Bone marrow (tissue), 2 donors: ENCODE data around the gene CLNK.

Experiments
- DNase-seq, 2 donors: peaks; one replicate each; lab custom pipeline; 2025; lab: John Stamatoyannopoulos, UW

CLNK gene

DNA sequence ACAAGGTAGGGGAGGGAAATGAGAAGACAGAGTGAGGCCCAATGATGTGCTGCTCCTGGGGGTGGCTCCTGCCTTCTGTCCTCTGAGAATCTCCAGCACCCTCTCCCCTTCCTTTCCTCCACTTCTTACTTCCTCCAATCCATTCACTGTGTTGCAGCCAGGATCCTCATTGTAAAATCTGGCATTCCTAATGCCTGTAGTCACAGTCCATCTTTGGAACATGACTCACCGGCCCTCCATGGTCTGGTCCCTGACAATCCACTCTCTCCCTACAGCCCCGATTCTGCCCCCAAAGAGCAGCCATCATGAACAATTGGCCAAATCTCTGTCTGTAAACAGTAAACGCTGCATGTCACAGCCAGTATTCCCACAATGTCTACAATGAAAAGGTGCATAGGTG lies 72.9 kb downstream of the CLNK start:
- no peak for DNase-seq

DNA sequence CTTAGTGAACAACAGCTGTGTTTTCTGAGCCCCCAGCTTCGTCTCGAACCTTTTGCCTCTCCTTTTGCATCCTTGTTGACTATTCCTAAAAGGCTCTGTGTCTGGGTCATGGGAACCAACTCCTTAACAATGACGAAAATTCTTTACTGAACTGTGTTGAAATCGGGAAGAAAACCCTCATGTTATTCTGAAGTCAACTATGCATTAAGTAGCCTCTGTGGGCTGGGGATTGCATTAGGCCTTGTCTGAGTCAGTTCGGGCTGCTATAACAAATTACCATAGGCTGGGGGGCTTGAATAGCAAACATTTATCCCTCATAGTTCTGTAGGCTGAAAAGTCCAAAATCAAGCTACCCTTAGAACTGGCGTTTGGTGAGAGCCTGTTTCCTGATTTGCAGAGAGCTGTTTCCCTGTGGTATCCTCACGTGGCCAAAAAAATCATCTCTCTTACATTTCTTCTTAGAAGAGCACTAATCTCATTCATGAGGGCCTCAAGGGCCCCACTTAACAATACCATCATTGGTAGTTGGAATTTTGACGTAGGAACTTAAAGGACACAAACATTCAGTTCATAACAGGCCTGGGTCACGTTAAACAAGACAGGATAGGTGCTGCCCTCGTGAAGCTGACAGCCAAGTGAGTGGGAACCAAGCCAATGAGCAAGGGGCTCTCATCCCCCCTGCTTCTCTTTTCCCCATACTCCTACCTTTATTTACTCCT lies 75.9 kb downstream of the CLNK start:
- DNase-seq = no peak

DNA sequence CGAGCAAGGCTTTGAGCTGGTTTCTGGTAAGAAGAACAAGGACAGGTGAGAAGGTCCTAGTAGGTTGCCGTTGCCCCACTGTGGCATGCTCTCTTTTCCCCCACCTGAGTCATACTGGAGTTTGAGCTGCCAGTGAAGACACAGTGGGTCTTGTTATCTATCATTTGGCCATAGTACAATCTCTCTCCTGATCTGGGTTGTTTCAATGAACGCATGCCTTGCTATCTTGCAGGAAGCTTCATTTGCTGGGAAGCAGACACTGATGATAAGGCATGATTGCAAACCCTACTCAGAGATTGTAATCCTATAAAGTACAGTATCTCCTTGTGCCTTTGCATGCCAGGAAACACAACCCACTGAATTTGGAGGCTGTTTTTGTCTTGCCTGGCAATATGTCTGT lies 77.4 kb downstream of the CLNK start:
- DNase-seq = no peak

DNA sequence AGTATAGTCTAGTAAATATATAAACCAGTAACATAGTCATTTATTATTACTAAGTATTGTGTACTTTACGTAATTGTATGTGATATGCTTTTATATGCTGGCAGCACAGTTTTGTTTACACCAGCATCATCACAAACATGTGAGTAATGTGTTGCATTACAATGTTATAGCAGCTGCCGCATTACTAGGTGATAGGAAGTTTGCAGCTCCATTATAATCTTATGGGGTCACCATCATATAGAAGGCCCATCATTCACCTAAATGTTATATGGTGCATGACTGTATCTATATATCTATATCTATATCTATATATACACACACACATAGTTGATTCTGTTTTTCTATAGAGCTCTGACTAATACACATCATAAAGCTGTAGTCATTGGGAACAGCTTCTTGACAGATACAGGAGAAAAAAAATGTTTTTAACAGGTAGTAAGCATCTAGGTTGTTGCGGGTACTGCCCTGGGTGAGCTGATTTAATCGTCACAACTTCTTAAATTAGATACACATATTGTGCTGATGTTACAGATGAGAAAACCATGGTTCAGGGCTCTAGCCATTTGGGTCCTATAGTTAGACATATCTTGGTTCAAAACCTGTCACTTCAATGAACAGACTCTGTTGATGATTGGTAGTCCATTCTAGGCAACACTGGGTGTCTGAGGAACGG lies 77.9 kb downstream of the CLNK start:
- no peak for DNase-seq

DNA sequence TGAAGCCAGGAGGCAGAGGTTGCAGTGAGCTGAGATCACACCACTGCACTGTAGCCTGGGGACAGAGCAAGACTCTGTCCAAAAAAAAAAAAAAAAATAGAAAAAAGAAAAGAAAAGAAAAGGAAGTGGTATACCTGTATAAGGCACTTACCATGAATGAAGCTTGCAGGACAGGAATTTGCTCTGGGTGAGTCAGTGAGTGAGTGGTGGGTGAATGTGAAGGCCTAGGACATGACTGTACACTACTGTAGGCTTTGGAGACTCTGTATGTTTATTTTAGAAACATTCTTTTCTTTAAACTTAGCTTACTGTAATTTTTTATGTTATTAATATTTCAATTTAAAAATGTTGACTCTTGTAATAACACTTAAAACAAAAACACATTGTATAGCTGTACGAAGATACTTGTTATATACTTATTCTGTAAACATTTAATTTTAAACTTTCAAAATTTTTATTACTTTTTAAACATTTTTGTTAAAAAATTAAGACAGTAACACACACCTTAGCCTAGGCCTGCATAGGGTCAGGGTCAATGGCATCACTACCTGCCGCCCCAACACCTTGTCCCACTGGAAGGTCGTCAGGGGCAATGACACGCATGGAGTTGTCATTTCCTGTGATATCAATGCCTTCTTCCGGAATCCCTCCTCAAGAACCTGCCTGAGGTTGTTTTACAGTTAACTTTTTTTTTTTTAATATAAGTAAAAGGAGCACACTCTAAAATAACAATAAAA lies 78.7 kb downstream of the CLNK start:
- no peak for DNase-seq

DNA sequence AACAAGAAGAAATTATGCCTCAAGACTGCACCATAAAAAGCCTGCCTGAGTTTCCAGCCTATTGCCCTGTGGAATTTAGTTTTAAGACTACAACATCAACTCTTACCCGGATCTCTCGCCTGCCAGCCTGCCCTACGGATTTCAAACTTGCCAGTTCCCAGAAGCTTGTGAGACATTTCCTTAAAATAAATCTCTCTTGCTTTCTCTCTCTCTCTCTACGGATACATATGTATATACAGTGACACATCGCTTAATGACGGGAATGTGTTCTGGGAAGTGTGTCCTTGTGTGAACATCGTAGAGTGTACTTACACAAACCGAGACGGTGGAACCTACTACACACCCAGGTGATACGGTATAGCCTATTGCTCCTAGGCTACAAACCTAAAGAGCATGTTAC lies 79.5 kb downstream of the CLNK start:
- no peak for DNase-seq

DNA sequence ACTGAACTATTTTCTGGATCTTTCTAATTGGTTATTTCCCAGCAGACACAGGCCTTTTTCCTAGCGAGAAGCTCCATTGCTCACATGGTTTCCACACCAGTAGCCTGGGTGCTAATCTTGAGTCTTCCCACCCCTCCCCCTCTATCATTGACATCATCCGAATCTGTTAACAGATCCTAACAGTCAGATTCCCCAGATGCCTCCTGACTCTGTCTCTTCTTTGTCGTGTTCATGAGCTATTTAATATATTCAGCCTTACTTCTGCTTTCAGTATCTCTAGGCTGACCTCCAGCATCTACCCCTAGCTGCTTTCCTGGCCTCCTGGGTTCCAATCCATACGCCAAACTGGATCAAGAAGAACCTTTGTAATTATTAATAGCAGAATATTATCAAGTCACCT lies 85.0 kb downstream of the CLNK start:
- no peak for DNase-seq

DNA sequence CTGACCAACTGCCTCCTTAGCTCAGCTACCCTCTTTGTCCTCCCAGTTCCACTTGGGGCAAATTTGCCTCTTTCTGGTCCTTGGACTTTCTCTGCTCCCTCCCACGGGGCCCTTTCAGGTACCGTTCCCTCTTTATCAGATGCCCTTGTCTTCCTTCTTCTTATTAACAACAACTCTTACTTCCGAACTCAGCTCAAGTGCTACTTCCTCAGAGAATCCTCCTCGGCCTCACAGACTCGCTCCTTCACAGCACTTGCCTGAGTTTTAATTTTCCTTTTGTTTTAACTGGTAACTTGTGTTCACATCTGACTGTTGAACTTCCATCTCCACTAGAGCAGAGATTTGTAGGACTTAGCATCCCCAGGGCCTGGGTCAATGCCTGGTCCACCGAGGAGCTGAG lies 85.7 kb downstream of the CLNK start:
- no peak for DNase-seq

DNA sequence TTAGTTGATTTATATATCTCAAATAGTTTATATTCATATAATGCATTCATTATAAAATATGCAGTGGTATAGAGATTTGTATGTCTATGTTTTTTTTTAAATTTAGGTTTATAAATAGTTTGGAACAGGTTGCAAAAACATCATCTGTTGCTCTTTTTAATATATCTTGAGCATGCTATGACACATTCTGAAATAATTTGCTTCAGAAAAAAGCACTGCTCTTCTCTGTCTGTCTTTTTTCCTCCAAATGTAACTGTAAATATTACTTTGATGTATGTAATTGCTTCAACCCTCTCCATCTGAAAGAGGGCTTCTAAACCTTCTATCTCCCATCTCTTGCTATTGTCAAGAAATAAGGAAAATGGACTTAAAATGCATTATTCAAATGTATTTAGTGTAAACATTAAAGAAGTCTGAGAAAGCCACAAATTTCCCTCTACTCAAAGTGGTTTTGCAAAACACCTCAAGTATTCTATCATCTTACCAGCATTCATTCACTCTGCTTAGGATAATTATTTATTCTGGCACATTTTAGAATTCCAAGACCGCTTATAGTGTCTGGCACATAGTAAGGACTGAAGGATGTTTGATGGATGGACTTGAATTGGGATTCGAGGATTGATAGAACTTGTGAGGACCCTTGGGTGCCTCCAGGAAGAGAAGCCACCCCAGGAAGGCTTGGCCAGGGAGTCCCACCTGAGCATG lies 87.8 kb downstream of the CLNK start:
- DNase-seq = no peak

DNA sequence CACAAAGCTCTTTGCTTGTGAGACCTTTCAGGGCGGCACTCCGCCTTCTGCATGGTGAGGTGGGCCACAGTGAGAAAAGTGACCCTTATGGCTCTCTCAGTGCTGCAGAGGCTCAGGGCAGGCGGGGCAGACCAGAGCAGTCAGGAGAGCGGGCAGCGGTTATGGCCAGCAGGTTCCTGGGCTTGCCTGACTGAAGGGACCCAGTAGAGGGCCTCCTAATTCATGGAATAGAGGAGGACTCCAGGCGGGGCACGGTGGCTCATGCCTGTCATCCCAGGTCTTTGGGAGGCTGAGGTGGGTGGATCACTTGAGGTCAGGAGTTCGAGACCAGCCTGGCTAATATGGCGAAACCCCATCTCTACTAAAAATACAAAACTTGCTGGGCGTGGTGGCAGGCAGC lies 91.4 kb downstream of the CLNK start:
- no peak for DNase-seq

DNA sequence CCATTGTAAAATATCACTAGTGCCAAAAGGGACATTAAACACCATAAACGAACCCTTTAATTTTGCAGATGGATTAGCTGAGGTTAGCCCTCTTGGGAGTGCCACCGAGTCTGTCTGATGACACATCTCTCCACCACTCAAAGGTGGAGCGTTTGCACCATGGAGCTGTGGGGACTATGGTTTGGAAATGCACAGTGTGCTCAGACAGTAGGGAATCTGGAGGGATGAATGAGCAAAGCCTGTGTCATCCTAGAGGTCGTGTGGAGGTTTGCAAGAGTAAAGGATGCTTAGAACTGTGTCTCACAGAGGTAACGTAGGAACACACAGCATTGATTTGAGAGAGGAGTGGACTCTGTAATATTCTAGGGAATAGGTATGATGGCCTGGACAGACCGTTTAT lies 93.7 kb downstream of the CLNK start:
- DNase-seq = no peak

DNA sequence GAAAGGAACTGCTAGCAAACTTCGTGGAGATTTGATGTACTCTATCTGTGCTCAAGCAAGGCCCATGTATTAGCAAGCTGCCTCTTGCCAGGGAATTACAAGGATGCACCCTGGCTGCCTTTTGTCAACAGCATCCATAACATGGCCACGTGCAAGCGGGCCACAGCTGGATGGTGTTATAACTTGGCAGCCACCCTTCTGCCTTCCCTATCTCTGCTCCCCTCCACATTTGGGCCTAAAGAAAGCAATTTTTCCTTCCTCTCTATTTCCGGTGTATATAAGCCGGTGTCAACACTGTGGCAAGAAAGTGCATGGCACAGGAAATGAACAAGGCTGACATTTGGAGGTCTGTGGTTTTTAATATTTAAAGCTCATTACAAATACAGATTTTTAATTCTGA lies 94.8 kb downstream of the CLNK start:
- peak in 1 of 2 donors; percentile 19 for DNase-seq

DNA sequence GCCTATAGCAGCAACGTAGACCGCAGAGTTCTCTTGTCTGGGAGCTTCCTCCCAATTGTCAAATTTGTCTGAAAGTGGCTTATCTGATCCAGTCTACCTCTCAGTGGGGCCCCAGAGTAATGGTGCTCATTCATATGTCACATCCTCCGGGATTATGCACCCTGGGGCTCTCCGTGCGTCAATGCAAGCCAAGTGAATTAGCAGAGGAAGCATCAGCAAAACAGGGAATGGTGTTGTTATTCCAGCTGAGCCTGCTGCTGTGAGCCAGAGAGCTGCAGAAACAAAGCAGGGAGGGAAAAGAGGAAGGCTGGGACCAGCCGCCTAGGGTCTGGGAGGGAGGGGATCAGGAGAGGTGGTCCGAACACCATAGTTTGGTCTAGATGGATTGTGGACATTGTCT lies 95.2 kb downstream of the CLNK start:
- no peak for DNase-seq

DNA sequence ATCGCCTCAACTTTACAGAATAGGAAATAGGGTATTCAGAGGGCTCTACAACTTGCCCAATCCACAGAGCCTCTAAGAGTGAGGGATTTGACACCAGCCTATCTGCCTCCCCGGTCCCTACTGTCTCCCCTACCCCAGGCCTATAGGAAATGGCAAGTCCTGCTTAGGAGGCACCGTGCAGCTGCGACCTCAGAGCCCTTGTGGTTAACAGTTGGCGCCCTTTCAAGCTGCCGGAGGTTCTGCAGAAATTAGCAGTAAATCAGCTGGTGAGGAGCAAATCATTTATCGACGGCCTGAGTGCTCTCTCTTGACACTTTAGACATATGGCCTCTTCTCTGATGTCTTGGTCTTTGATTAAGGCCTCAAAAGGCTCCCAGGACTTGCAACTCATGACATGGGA lies 96.9 kb downstream of the CLNK start:
- DNase-seq = peak in 1 of 2 donors; percentile 58

DNA sequence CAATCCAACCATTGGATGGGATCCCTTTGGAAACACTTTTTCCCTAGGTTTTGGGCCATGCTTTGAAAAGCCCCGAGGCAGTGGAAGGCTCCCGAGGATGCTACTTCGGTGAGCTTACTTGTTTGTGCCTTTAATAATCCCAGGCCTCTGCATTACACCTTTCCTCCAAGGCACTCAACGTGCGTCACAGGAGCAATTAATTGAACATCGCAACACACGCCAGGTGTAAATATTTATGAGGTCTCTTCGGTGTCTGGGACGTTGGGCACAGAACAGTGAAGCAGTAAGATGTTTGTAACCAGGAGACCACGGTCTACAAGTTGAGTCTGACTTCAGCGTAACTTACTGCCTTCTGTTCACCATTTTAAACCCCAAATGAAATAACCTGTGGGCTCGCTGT lies 97.3 kb downstream of the CLNK start:
- no peak for DNase-seq

DNA sequence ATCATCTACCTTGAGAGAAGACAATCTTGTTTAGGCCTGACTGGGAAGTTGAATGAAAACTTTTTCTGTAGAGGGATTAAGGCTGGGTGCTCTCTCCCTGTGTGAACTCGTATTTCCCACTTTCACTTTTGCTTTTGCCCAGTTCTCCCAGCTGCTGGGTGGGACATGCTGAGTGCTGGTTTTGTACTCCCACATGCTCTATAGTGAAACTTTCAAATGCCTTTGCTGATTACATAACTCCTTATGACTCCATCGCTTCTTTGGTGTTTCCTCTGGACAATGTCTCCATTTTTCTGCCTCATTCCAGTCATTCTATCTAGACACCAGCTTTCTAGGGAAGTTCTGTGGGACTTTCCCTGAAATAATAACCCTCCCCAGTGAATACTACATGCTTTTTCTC lies 100.5 kb downstream of the CLNK start:
- DNase-seq = peak in 1 of 2 donors; percentile 83

DNA sequence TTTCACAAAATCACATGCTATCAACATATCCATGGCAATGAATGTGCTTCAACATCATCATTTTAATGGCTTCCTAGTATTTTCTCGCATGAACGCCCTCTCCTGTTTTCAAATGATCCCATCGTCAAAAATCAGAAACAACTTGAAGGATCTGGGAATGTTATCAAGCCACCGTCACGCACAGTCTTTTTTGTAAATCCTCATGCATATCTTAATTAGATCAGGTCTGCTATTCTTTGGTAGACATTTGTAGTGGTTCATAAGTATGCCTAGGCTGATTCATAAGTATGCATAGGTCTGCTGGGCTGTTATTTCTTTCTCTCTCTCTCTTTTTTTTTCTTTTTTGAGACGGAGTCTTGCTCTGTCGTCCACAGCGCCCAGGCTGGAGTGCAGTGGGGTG lies 101.6 kb downstream of the CLNK start:
- DNase-seq = no peak

DNA sequence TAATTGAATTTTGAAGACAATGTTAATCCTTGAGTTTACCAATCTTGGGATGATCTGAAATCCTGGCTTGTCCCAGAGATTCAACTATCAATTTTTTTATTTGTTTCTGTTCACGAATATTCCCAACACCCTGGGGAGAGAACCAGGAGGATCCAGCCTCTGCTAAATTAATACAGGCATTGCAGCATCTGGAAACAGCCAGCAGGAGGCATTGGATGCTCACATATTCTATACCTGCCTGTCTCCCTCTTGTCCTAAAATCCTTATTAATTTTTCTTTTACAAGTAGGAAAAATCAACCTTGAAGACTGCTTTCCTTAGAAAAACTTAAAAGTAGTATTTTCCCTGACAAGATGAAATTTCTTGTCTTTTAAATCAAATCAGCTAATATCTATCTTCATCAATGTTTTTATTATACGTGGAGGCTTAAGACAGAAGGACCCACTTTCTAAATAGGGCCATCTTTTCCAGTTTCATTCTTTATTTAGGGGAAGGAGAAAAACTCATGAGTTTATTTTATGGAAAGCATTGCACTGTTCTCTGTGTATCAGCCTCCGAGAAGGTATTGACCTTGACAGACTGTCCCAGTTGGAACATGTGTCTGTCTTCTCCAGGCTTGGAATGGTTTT lies 102.4 kb downstream of the CLNK start:
- DNase-seq = peak in 1 of 2 donors; percentile 3

DNA sequence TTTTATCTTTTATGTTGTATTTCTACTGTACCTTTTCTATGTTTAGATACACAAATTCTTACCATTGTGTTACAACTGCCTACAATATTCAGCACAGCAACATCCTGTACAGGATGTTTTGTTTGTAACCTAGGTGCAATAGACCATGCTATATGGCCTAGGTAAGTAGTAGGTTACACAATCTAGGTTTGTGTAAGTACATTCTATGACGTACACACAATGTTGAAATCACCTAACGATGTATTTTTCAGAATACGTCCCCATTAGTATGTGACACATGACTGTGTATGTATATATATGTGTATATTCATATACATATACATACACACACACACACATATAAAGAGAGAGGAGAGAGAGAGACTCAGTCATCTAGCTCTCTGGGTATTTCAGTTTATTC lies 103.5 kb downstream of the CLNK start:
- no peak for DNase-seq

DNA sequence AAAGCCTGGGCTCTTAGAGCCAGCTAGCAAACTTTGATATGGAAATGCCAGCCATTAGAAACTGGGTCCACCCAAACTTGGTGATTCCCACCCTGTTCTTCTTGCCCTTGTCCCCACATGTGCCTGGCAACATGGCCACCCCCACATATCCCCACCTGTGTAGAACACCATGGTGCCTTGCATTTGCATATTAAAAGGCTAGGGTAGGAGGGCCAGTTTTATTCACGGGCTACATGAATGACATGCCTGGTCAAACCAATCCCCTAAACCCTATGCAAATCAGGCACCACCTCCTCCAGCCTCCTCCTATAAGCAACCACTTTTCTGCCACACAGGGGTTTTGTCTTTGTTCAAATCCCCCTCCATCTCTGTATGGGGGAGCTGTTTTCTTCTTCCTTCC lies 104.9 kb downstream of the CLNK start:
- DNase-seq = no peak

DNA sequence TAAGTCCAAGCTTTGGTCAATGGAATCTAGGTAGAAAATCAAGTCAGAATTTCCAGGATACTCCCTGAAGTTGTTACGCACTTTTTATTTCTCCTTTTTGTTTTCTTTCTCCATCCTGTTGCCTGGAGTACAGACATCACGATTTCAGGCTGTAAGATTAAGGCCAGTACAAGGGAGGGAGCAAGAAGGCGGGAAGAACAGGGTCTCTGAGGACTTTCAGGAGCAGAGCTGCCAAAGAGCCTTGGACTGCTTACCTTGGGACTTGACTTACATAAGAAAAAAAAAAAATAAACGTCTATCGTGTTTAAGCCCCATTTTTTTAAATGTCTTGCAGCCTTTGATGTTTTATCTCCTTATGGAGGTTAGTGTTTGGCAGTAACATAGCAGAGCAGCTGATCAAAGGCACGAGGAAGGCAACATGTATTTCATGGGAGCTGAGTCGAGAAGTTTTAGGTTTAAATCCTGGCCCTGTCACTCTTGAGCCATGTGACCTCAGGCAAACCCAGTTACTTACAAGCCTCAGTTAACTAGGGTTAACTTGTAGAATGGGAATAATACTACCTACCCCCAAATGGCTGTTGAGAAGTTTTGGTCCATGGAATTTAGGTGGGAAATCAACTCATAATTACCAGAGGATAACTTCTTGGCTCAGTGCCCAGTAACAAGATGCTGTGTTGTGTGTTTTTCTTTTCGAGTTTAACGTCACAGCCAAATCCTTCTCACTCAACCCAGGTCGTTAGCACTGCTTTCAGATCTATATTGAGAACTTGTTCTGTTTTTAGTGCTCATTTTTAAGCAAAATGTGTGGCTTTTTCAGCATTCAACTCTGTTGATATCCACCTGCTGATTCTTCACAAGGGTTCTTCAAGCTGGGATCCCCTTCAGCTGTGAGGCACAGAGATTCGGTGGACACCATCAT lies 106.8 kb downstream of the CLNK start:
- DNase-seq = no peak
